NCI-H446 (cell line): ENCODE results near the gene FNDC3B.

Experiments used
- DNase-seq, 2 experiments: peaks; one replicate each; lab custom pipeline; 2025; lab: John Stamatoyannopoulos, UW

Gene FNDC3B

GRCh38 chr3:172189987-172190603 lies 150.7 kb downstream of the FNDC3B start:
- no peak for DNase-seq

DNA sequence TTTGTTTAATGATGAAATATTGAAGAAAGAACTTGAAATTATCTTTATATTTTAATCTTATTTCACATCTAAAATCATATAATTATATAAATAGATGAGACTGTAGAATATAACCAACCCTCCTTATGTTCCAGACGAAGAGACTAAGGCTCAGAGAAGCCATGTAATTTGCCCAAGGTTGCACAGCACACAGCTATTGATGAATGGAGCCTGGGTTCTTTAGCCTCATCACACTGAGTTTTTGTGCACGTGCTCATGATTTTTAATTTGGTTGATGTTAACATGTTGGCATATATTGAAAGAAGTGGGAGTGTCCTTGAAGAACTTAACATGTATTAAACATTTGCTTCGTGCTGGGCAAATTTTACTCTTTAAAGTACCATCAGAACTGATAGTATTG lies 151.6 kb downstream of the FNDC3B start:
- DNase-seq, result no peak

- DNase-seq, result peak in 1 of 2 experiments; percentile 19
These were observed 152.3 kb downstream of the FNDC3B start for GRCh38 chr3:172191629-172192028.

DNA sequence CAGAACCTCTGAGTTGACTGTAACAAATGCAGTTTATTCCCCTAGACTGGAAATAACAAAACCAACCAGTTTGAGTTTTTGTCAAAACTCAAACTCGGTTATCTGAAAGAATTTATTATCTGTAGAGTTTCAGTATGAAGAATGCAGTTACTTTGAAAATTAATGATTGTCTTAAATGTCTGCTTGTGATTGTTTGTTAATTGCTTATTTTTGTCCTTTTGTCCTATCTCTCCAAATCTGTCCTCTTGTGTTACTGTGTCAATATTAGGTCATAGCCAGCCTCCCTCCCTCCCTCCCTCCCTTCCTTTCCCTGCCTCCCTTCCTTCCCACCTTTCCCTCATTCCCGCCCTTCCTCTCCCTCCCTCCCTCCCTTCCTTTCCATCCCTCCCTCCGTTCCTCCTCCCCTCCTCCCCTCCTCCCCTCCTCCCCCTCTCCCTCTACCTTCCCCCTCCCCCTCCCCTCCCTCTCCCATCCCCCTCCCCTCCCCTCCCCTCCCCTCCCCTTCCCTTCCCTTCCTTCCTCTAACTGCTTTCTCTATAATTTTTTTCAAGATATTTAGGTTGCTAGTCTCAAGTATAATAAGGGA lies 153.5 kb downstream of the FNDC3B start:
- no peak for DNase-seq

DNA sequence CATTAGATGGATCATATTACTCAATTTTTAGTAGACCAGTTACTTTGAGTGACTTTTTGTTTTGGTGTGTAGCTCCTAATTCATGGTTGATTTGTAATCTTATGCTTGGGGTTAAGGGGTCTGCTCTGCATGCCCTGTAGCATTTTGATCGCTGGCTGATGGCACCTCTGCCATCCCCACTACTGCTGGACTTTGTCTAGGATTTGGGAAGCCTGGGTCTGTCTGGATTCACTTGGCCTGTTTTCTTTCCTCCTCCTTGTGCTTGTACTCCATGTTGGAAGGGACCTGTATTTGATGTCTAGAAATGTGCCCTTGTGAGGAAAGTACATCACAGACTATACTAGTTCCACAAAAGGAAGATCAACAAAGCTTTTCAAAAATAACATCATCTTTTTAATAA lies 154.1 kb downstream of the FNDC3B start:
- DNase-seq, result no peak

DNA sequence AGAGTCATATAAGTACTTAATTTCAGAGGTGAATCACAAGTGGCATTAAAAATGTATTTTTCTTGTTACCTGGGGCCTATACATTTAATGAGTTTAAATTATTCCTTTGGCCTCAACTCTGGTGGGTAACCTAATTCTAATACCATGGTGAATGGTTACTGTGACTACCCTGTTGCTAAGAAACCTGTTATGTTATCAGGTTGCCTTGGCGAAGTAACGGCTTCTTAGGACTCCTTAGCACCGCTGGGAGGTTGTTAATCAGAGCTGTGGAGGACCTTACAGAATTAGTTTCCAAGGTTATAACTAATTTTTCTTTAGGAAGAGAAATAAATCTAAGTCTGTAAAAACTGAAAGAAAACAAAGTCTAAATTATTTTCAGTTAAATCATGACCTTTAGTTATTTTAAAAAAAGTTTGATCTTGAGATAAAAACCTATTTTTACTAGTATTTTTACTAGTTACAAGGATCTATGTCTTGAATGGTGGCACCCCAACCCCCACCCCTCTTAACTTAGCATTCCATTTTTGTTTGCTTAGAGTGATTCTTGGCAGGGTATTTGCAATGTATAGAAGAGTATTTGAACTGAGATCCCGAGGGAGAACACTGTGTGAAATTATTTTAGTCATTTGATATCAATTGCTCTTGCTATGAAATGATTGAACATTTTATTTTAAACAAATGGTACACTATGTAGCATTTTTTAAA lies 155.5 kb downstream of the FNDC3B start:
- DNase-seq, result peak; percentile 15 to 53

DNA sequence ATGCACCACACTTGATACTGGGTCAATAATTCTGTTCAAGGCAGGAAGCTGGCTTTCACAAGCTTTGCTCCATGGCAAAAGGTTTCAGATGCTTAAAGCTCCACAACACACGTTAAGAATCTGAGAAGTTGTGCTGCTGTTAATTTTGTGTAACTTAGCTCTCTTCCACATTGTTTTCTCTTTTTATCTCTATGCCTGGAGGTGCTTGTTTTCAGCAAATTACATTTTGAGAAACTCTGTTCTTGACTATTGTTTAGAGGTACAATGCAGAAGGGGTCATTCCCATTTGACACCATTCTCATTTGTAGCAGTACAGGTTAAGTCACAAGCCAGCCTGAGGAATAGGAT lies 156.0 kb downstream of the FNDC3B start:
- no peak for DNase-seq

DNA sequence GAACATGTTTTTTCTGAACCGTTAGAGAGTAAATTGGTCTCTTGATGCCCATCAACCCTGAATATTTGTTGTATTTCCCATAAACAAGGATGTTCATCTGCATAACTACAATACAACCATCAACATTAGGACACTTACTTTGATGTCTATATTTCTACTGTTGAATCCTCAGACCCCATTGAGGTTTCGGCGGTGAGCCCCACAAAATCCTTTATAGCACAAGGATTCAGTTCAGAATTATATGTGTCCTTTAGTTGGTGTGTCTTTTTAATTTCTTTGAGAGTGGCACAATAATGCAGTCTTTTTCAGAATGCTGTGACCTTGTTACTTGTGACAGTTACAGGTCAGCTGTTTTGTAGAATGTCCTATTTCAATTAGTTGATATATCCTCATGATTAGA lies 158.0 kb downstream of the FNDC3B start:
- DNase-seq, result no peak

- DNase-seq, result no peak
These were observed 159.1 kb downstream of the FNDC3B start for GRCh38 chr3:172198428-172198827.

DNA sequence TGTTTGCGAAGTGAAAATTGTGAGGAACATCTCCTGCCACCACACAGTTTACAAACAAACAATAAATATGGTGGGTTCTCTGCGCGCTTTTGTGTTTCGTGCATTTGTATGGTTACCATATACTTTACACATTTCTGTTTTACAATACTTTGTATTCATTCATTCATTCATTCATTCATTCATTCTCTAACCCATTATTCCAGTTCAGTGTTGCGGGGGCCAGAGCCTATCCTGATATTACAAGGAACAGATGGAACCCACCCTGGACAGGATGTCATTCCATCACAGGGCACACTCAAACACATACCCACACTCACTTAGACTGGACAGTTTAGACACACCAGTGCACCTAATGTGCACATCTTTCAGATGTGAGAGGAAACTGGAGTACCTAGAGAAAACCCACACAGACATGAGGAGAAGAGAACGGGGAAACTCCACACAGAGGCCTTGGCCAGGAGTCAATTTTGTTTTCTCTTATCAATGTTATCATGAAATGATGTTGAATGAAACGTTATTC lies 160.5 kb downstream of the FNDC3B start:
- DNase-seq, result no peak

- peak; percentile 95 to 97 for DNase-seq
These were observed 161.9 kb downstream of the FNDC3B start for GRCh38 chr3:172201136-172201869.

GRCh38 chr3:172201870-172202236 lies 162.5 kb downstream of the FNDC3B start:
- peak; percentile 71 to 82 for DNase-seq

DNA sequence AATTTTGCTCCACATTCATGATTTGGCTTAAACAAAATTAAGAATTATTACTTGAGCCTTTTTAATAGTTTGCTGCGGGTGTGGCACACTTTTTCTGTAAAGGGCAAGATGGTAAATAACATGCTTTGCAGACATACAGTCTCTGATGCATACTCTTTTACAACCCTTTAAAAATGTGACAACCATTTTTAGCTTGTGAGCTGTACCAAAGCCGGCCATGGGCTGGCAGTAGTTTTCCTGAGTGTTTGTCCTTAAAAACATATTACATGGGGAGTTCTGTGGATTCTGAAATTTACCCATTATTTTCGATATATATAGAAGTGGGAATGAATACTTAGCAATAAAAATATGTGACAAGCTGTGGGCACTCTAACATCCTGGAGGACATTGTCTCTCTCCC lies 163.4 kb downstream of the FNDC3B start:
- DNase-seq, result no peak

DNA sequence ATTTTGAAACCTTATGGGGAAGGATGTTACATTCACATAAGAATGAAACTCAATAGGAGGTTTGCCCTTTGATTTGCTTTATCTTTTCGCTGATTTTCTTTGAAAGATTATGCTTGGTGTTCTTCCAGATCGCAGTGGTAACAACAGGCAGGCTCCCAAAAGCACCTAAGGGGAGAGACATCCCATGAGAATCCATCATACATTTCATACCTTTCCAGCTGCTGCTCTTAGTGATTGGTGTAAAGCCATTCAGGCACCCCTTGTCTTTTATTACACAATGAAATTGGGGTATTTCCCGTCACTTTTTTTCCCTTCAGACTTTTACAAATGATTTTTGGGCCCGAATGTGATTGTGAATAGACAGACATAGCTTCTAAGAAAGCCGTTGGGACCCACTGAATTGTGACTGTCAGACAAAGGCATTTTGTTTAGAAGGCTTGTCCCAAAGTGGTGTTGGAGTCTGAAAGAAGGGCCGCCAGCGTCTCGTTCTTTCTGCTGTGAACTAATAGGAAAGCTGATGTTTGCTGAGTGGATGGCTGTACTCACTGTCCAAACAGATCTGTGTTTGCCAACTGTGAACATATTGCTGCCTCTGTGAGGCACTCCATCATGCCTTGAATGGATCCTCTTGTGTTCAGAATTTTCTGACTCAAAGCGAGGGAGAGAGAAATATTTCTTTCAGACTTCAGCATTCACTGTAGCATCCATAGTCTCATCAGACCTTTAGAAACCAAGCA lies 164.3 kb downstream of the FNDC3B start:
- DNase-seq, result peak; percentile 80 to 91

DNA sequence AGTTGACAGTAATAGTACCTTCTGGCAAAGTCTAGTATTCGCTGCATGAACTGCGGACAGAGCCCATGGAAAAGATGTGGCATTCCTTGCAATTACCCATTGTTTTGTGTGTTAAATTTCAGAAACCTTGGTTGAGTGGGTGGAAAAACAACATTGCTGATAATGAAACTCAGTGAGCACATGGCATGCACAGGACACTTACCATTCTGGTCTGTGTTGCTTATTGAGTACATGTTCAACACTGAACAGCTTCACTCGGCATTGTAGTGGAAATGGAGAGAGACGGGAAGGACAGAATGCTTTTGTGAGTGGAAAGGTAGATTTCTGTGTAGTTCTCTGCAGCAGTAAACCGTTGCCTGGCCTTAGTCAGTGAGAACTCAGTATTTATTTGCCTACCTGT lies 165.3 kb downstream of the FNDC3B start:
- no peak for DNase-seq

- DNase-seq, result no peak
These were observed 169.4 kb downstream of the FNDC3B start for GRCh38 chr3:172208586-172209332.

- DNase-seq, result peak in 1 of 2 experiments; percentile 86
These were observed 170.2 kb downstream of the FNDC3B start for GRCh38 chr3:172209333-172210321.

- no peak for DNase-seq
These were observed 171.0 kb downstream of the FNDC3B start for GRCh38 chr3:172210355-172210754.

DNA sequence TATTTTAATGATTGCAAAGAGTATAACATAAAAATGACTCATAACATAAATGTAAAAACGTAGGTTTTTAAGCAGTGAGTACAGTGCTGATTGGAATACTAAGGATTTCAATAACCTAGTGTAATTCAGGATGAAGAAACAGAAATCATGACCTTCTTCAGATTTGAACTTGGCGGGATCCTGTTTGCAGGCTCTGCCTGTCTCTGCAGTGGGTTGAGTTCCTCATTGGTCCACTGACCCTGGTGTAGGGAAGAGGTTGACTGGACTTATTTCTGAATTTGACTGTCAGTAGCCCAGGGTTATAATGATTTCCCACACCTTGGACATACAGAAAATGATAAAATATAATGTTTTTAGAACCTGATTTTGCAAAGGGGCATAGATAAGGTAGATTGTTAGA lies 171.7 kb downstream of the FNDC3B start:
- no peak for DNase-seq

DNA sequence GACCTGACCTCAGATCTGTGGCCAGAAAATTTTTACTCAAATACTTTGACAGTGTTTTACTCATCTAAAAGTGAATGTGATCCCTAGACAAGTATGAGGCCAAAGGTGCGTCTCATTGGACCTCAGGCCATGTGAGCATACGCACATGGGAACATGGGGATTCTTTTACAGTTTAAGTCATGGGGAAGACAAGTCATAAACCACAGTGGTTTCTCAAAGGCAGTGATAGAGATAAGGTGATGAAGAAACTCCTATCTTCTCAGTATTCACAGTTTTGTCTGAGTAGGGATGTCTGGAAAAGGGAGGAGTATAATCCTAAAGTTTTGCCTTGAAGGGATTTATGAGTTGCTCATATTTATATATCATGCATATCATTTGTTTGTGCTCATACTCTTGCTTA lies 173.8 kb downstream of the FNDC3B start:
- no peak for DNase-seq
